ENCODE results near the gene RAVER1.
"Not testable (repeated sequence)": the region's sequence is repeated elsewhere in the genome, so short reads cannot be mapped to it uniquely, and the experiment has no call there.

Gene RAVER1

DNA sequence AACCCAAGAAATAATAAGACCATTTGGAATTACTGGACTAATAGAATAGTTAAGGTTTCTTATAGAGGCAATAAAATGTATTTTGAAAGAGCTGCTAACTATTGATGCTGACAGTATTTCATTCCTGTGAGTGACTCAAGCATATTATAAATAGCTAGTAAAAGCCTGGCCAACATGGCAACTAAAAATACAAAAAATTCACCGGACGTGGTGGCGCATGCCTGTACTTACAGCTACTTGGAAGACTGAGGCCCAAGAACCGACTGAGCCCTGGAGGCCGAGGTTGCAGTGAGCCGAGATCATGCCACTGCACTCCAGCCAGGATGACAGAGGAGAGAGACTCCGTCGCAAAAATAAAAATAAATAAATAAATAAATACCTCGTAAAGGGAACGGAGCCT is 11.5 kb upstream of the RAVER1 start:
- no peak for DNase-seq (ENCODE audit: low read depth)

DNA sequence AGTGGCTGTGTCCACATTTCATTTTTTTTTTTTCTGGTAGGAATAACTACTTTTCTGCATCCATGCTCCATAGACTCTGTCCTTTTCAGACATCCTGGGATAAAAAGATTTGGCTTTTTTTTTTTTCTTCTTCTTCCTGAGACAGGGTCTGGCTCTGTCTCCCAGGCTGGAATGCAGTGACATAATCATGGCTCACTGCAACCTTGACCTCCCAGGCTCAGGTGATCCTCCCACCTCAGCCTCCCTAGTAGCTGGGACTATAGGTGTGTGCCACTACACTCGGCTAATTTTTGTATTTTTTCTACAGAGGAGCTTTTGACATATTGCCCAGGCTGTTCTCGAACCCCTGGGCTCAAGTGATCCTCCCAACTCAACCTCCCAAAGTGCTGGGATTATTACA is 10.2 kb upstream of the RAVER1 start:
- no peak for DNase-seq (ENCODE audit: low read depth)

DNA sequence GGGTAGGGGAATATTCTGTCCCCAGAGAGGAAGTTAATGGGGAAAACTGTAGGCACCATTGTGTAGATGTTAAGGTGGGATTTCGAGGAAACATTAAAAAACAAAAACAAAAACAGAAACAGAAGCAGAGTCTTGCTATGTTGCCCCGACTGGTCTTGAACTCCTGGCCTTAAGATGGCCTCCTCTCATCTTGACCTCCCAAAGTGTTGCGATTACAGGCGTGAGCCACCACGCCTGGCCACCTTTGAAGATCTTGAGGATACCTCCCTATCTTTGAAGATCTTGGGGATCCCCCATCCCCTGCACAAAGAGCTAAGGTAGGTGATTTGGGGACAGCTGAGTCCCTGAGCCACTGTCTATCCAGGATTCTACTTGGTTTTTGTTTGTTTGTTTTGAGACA is 6.6 kb upstream of the RAVER1 start:
- DNase-seq (ENCODE audit: low read depth): no peak

DNA sequence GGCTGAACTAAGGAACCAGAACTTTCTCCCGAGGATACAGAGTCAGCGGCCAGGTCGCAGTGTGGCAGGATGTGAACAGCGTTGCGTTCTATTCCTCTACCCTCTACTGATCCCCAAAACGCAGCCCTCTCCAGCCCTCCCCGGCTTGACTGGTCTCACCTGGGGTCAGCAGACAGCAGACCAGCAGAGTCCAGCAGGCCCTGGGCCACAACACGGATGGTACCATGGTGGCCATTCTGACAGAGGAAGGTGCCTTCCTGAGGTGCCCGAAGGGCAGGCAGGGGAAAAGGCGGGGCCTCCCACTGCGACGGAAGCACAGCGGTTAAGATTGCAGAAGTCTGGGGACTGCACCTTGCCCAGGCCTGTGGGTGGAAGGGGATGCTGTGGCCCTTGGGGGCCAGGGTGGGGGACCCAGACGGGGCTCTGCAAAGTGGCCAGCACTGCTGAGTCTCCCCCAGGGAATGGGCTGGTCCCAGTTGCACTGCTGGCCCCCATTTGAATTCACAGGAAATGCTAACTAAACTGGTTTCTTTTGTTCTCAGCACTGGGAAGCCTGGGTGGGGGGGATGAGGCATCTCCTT is 6.1 kb upstream of the RAVER1 start, which contains the start of gene ICAM3:
ICAM3 (minus strand) TSS at position 245 of the 581 bp plus-strand sequence; CDS start at position 235, 10 bp downstream.
- DNase-seq (ENCODE audit: low read depth): no peak

DNA sequence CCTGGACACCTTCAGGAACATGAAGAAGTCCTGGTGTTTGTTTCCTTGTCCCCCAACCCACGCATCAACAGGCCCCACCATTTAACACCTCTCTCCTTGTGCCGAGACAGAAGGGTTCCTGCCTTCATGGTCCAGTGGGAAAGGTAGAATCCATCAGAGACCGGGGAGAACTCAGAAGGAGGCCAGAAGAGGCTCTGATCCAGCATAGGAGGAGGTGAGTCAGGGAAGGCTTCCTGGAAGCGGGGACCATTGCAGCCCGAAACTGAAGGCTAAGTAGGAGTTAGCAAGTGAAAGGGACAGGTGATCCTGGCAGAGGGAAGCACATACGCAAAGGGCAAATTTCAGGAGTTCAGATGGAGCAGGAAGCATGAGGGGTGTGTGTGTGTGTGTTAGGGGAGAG is 5.6 kb upstream of the RAVER1 start:
- no peak for DNase-seq (ENCODE audit: low read depth)

DNA sequence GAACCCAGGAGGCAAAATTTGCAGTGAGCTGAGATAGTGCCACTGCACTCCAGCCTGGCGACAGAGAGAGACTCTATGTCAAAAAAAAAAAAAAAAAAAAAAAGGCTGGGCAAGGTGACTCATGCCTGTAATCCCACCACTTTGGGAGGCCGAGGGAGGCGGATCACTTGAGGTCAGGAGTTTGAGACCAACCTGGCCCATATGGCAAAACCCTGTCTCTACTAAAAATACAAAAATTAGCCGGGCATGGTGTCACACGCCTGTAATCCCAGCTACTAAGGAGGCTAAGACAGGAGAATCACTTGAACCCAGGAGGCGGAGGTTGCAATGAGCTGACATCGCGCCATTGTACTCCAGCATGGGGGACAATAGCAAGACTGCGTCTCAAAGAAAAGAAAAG is 3.4 kb upstream of the RAVER1 start:
- not testable (repeated sequence) for DNase-seq (ENCODE audit: low read depth)

DNA sequence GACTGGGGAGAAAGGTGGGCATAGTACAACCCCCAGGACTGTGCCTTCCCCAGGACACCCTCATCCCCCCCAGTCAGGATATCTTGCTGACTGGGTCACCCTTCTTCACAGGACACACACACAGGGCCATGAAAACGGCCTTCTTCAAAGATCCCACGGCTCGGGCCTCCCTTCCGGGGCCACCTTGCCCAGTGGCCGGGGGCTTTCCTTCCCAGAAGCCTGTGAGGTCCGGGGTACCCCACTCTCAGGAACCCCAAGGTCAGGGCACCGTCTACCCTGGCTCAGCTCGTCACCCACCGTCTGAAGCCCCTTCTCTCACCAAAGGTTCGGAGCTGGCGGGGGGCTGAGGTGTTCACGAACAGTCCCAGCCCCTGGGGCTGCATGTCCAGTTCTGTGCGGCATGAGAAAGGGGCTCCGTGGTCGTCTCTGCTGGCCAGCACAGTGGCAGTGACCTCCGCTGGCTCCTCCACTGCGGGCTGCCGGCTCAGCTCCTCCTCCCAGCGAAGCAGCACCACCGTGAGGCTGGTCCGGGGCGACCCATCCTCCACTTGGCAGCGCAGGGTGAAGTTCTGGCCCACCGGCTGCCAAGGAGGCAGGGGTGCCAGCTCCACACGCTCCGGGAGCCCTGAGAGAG is 2.1 kb upstream of the RAVER1 start:
- DNase-seq (ENCODE audit: low read depth): no peak

DNA sequence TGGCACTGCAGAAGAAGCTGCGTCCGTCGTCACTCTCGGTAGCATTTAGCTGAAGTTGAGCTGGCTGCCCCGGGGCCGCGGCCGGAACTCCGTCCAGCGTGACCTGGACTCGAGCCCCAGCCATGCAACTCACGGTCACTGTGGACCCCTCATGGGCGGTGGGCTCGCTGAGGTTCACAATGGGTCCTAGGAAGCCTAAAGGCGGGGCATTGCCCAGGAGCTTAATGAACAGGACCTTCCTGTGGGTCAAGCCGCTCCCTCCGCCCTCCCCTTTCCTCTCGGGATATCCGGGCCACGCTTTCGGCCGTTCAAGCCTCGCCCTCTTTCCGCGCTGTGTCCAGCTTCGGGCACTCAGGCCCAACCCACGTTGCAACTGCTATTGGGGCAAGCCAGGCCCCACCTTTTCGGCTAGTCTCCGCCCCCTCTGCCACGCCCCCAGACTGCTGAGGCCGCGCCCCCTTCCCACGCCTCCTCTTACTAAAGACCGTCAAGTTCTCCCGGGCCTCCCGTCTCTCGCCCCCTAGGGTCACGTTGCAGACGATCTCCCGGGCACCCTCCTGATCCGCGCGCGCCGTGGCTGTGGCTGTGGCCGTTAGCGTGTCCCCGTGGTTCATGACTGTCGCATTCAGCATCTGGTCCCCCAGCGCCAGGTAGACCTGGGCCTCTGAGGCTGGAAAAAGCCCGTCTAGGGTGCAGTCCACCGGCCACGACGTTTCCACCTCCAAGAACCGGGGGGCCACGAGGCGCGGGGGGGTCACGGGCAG is 1.4 kb upstream of the RAVER1 start:
- DNase-seq (ENCODE audit: low read depth): peak; percentile 96

DNA sequence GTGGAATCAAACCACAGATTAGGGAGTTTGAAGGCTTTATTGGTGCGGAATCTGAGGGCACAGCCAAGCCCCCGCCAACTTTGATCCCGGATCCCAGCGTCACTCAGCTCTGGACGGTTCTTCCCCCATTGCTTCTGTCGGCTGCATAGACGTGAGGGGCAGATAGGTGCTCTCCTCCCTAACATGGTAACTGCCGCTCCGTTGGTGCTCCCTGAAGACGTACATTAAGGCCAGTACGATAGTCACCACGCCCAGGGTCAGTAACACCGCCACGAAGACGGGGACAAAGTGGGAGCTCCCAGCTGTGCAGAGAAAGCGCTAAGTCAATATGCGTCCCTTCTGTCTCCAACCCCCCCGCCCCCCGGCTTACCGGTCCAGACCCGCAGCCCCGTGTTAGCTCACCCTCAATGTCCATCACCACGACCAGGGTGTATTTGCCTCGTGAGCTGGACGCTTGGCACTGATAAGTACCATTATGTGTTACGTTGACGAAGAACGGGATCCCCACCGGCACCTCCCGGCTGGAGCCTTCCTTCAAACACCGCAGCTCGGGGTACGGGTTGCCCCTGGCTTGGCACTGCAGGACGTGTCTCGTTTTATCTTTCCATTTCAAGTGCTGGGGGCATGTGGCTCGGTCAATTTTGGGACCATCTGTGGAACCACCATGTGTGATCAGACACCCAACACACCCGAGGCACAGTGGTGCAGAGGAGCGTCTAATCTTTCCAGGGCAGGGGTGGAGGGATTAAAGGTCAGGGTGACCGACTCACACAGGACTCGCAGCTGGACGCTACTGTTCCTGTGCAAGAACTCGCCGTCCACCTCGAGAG is 644 bp upstream of the RAVER1 start:
- DNase-seq (ENCODE audit: low read depth): no peak

DNA sequence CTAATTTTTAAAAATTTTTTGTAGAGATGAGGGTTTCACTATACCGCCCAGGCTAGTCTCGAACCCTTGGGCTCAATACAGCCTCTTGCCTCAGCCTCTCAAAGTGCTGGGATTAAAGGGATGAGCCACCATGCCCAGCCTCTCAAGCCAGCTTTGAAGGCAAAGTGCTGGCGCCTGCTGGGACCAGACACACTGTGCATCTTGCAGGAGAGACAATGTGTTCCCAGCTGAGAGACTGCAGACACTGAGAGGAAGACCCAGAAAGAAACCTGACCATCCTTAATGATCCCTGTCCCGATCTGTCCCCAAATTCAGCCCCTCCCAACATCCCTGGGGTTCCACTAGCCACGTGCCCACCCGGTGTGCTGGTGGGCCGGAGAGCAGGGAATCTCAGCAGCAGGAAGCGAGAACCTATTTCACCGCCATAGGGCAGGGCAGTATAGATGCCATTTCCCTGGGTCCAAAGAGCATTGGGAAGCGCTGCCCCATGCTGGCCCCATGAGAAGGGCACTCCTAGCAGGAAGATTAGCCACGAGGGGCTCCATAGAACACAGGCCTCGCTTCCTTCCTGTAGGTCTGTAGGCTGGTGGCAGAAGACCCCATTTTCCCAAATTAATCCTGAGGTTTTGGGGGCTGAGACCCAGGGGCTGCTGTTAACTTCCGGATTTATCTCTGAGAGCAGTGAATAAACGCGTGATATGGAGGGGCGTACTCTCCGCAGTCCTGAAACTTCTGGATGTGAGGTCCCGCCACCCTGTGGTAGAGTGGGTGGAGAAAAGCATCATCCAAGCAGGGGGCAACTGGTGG is 968 bp downstream of the RAVER1 start:
- DNase-seq (ENCODE audit: low read depth): no peak

DNA sequence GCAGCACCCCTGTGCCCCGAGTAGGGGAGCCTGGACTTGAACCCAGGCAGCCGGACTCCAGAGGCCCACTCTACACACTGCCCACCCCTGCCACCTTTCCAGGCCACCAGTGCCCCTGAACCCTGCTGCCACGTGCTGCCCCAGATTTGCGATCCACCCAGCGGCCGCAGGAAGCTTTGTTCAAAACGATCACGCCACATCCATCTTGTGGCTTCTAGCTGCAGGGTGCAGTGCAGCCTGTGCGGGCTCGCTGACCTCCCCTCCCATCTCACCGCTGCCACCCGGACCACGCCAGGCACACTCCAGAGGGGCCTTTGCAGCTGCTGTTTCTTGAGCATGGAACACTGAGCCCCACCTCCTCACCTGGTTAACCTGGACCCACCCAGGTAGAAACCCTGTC is 3.8 kb downstream of the RAVER1 start:
- DNase-seq (ENCODE audit: low read depth): no peak

DNA sequence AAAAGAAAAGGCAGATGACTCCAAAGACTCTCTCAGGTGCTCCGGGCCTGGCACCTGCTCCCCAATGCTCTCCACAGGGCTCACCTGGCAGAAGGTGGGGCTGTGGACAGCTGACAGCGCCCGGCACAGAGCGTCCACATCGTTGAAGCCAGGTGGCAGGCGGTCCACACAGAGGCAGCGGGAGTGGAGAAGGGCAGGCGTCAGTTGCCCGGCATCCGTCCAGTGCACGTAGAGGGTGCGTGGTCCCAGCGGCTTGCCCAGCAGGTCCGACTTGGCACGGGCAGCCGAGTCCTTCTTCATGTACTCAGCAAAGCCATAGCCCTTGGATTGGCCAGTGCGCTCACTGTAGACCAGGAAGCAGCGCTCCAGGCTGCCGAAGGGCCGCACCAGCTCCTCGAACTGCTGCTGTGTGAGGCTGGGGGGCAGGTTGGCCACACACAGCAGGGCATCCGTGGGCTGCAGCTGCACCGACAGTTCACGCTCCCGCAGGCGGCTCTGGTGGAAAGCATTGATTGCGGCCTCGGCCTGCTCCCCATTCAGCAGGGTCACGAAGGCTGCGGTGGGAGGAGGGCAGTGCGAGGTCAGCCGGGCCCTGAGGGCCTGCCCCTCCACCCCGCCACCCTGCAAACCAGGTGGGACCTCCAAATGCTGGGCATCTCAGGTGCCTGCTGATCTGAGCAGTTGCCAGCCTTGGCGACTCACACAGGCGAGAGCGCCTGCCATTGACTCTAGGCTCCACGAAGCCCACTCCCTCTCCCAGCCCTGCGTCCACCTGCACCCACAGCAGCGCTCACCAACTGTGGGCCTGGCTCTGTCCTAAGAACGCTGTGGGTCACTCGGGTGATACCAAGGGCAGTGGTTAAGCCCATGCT is 4.5 kb downstream of the RAVER1 start:
- no peak for DNase-seq (ENCODE audit: low read depth)

DNA sequence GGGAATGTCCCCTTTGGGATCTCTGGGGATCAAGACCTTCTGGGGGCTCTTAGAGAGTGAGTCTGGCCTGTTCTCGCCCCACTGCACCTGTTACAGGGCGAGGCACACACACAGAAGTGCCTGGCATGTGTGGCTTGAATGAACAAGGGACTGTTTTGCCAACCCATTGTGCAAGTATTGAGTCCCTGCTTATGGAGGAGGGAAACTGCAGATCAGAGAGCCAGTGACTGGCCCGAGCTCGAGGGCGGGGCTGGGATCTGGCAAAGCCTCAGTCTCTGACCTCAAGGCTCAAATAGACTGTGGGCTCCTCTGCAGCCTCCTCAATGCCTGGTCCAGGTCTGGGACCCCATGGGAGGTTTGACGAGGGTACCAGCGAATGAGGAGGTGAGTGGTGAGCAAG is 5.5 kb downstream of the RAVER1 start:
- no peak for DNase-seq (ENCODE audit: low read depth)

DNA sequence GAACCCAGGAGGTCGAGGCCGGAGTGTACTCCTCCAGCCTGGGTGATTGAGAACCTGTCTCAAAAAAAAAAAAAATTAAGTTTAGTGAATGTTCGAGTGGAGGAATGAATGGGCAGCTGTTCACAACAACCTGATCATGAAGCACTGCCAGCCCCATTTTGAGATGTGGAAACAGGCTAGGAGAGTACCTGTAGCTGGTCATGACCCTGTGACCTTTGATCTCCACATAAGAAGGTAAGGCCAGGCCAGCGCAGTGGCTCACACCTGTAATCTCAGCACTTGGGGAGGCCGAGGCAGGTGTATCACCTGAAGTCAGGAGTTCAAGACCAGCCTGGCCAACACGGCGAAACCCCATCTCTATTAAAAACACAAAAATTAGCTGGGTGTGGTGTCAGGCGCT is 7.6 kb downstream of the RAVER1 start:
- no peak for DNase-seq (ENCODE audit: low read depth)

DNA sequence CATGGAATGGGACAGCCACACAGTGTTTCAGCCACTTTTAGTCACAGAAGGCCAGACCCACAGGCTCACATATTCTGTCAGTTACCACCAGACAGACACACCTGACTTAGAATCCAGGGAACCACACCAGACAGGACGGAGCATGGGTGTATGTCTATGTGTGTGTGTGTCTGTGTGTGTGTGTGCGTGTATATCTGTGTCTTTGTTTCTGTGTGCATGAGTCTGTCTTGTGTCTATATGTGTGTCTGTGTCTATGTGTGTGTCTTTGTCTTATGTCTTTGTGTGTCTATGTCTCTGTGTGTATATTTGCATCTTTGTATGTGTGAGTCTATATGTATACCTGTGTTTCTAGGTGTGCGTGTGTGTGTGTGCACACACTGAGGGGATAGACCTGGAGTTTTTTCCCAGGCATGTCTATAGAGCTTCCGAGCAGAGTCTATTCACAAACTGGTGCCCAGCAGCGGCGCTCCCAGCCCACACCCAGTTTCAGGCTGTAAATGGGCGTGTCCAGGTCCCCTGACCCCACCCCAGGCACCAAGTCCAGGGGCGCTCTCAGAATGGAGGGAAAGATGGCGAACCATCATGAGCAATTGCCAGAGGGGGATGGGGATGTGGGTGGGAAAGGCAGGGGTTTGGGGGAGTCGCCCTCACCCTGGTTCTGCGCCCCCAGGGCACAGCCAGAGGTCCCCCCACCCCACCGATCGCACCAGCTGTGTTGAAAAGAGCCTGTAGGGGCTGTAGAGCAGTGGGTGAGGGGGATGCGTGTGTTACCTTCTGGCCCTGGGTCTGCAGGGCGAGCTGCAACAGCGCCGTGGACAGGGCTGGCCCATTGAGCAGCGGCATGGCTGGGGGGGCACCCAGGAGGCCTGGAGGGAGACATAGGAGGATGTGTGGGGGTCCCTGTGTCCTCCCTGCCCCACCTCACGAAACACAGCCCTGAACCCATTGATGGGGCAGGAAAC is 11.2 kb downstream of the RAVER1 start:
- no peak for DNase-seq (ENCODE audit: low read depth)

DNA sequence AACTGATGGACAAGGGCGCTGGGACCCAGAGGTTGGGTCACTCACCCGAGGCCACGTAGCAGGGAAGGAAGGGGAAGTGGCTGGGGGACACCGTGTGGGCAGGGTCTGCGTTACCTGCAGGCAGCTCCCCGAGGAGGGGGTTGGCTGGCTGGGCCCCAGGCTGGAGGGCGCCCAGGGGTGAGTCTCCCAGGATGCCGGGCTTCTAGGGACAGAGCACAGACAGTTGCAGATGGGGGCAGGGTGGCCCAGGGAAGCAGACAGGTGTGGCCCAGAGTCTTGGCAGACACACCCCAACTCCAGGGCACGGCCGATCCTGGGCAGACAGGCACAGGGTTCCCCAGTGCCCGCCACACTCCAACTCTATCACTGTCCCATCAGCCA is 11.9 kb downstream of the RAVER1 start:
- DNase-seq (ENCODE audit: low read depth): no peak

DNA sequence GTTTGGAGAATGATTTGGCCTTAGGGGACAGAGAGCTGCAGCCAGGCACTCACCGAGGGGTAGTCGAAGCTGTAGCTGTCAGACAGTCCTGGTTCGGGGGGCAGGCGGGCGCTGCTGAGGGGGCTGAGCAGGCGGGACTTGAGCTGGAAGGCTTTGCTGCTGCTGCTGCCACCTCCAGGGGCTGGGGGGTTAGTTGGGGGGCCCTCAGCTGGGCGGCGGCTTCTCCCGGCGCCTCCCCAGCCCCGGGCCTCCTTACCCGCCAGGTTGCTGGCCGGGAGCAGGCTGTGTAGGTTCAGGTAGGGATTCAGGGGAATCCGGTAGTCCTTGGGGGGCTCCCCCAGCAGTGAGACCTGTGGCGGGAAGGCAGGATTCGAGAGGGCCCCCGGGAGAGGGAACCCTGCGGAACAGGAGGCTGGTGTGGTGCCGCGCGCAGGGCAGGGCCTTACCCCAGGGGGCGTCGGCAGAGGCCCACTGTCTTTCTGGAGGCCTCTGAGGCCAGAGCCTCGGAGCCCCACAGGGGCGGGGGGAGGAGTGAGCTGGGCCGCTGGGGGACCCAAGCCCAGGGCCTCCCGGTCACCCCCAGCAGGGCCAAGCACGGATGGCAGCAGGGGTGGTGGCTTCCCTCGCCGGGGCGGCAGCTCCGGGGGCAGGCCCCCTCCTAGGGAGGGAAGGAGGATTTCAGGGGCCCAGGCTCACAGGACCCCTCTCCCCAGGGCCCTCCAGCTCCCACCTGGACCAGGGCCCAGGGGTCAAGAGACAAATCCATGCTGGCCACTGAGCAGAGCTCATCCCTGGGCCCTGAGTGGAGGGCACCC is 12.5 kb downstream of the RAVER1 start:
- DNase-seq (ENCODE audit: low read depth): no peak

DNA sequence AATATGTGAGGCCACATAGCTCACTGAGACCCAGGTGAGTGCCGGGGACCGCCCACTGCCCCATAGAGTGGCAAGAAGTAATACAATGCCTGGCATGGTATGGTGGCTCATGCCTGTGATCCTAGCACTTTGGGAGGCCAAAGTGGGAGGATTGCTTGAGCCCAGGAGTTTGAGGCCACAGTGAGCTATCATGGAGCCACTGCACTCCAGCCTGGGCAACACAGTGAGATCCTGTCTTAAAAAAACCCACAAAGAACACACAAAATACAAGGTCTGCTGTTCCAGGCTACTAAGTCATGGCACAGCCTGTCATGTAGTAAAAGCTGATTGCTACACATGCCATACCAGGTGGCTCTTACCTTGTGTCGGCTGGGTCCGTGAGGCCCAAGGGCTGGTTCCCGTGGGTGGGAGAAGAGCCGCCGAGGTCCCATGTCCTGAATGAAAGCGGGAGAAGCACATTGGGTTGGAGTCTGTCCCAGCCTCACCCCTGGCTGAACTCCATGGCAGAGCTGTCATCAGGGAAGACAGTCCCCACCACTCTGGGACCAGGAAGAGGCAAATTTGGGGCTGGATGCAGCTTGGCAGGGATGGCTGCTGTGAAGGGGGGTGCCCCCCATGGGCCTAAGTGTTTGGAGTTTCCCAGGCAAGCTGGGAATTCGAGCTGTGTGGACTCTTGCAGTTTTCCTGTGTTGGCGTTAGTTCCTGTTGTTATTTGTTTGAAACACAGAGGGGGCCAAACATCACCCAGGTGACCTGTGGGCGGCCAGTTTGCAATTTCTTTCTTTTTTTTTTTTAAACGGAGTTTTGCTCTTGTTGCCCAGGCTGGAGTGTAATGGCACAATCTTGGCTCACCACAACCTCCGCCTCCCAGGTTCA is 14.3 kb downstream of the RAVER1 start:
- DNase-seq (ENCODE audit: low read depth): no peak

Data from fibroblast of gingiva (primary cell).